NB4 (cell line): ENCODE measurements around the gene ADAM11.
A peak's percentile ranks its signal among the peaks of the same experiment; 100 is the strongest.
"Not testable (repeated sequence)": the region's sequence is repeated elsewhere in the genome, so short reads cannot be mapped to it uniquely, and the experiment has no call there.

Experiments used
- DNase-seq: peaks from one replicate; pipeline ENCODE4 v3.0.0; 2010; ENCODE audit warnings: low read depth
- H3K4me3 ChIP-seq: one replicate; pipeline ENCODE4 v1.5.1; 2011; ENCODE audit warnings: mild to moderate bottlenecking, low read depth, low read length, moderate library complexity
- CTCF ChIP-seq: IDR thresholded peaks from one replicate; pipeline ENCODE4 v1.5.1; 2012; ENCODE audit warnings: low read depth, low read length
- MYC ChIP-seq: IDR thresholded peaks from 2 replicates; pipeline ENCODE4 v1.6.1; 2011; ENCODE audit warnings: low read depth, low read length
- POLR2A ChIP-seq: IDR thresholded peaks from 2 replicates; pipeline ENCODE4 v1.6.1; 2011; ENCODE audit warnings: mild to moderate bottlenecking; ENCODE audit not compliant: insufficient read length; ENCODE audit errors: extremely low read depth
- TF ChIP-seq, protein P1 (sequence below): IDR thresholded peaks from 2 replicates; pipeline ENCODE4 v1.6.1; 2011; ENCODE audit warnings: low read depth, low read length

Gene ADAM11

DNA sequence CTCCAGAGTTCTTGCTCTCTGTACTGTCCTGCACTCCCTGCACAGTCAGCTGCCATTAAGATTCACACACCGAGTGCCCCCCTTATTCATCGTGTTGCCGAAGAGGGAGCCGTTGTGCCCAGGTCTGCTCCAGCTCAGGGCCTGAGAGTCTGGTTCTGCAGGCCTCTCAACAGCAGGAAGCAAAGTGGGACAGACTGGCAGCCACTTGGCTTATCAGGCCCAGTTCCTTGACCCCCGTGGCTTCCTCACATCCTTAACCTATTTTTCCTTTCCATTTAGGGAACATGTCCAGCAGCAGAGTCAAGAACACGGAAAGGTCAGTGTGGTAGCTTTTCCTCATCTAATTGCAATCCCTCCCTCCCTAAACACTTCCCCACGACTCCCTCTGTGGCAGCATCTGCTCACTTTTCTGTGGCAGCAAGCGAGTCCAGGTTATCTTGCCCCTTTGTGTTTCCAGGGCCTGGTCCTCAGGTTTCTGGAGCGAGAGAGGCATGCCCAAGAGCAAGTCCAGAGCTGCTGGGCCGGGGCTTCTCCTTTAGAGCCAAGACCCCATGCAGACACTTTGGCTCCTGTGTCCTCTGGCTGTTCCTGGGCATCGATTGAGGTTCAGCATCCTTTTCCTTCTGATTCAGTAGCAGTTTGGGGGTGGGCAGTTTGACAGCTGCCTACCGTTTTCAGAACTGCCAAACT is 22.1 kb upstream of the ADAM11 start:
- DNase-seq: no peak
- H3K4me3 ChIP-seq: no peak overlapping the region
- TF ChIP-seq CTCF (no peak), MYC (no peak)

DNA sequence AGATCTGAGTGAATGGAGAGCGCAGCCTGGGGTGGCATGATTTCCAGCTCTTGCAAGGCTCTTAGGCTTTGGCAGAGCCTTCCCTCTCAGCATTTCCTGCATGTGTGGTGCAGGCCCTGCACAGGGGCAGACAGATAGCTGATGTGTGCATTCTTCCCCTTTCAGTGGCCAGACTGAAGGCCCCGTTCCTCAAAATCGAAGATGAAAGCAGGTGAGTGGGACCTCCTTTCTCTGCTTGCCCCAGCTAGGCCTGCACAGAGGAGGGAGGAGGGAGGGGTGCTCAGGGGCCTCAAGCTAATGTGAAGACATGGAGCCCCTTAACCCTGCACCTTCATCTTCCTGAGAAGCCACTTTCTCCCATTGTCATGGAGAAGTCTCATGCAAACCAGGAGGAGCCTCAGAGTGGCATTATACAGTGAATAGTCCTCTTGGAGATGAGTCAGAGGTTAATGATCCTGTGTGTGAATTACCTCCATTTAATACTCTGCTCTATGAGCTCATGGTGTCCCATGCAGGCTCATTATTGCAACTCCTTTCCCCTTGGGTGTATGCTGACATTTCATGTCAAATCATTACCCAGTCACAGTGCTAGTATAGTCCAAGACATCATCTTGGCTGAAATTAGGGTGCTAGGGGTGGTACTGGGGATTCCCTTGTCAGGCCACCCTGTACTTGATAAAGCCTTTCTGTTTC is 20.4 kb upstream of the ADAM11 start:
- DNase-seq: no peak
- TF ChIP-seq POLR2A (no peak), MYC (no peak), CTCF (no peak)
- TF ChIP-seq, protein P1, sequence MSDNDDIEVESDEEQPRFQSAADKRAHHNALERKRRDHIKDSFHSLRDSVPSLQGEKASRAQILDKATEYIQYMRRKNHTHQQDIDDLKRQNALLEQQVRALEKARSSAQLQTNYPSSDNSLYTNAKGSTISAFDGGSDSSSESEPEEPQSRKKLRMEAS: no peak
- H3K4me3 ChIP-seq: no peak overlapping the region

GRCh38 chr17:44741316-44741715 is 17.5 kb upstream of the ADAM11 start:
- H3K4me3 ChIP-seq: no peak overlapping the region
- no peak for DNase-seq
- TF ChIP-seq, protein P1: no peak
- no peak for TF ChIP-seq CTCF

- H3K4me3 ChIP-seq: no peak overlapping the region
- no peak for TF ChIP-seq MYC
- TF ChIP-seq CTCF: peak; percentile 10
- no peak for DNase-seq
Observed at GRCh38 chr17:44745301-44745700, 13.5 kb upstream of the ADAM11 start.

DNA sequence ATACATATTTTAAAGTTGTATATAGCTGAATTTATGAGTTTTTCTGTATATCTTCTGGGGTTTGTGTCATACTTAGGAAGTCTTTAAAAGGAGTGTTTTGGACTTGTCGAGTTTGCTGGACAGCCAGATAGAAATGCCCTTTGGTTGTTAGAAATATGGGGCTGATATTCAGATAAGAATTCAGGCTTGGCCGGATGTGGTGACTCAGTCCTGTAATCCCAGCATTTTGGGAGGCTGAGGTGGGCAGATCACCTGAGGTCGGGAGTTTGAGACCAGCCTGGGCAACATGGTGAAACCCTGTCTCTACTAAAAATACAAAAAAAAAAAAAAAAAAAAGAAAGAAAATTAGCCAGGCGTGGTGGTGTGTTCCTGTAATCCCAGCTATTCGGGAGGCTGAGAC is 13.1 kb upstream of the ADAM11 start:
- not testable (repeated sequence) for H3K4me3 ChIP-seq, DNase-seq

DNA sequence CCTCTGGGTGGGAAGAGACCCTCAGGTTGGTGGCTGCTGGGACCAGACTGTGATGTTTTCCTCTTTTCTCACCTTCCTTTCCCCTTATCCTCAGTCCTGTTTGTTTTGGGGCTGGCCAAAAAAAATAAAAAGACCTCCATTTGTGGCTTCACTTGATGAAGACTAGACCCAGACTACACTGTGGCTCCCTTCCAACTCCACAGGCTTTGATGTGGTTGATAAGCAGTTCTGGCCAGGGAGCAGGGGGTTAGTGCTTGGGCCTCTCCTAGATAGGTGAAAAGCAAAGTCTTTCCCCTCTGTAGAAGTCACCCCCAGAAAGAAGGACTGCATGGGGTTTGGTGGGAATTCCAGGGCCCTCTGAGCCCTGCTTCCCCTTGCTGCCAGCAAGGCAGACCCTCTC is 11.2 kb upstream of the ADAM11 start:
- DNase-seq: no peak
- TF ChIP-seq MYC (no peak), CTCF (no peak)
- no peak overlapping the region for H3K4me3 ChIP-seq
